Measurements from ENCODE around the gene LGALS12.

- no peak for TF ChIP-seq CTCF (IDR thresholded peaks at IDR 0.05; ENCODE audit: insufficient read depth, low read depth, low read length)
- TF ChIP-seq EZH2 (IDR thresholded peaks at IDR 0.05; ENCODE audit: insufficient read depth, low read length) = no peak
Observed at GRCh38 chr11:63512816-63513215, 6.9 kb downstream of the LGALS12 start.

Measured in astrocyte (in vitro differentiated cells and primary cell).